Body of pancreas (tissue), 4 donors: ENCODE data around the gene DEPDC4.

ENCODE experiments used
- POLR2A ChIP-seq, 3 donors: fragments of 450-650 bp; IDR thresholded peaks; one replicate each; pipeline ENCODE4 v1.6.1; 2016; ENCODE audit warnings: antibody characterized with exemption in 3 of 3, mild to moderate bottlenecking in 2 of 3
- TF ChIP-seq, protein P1 (sequence below), 7 experiments: fragments of 450-650 bp in 4 of 7; fragments of 200-600 bp in 3 of 7; sonication (generic) in 3 of 7; IDR thresholded peaks; one replicate each; pipeline ENCODE4 v1.5.1; 2016 to 2019; ENCODE audit warnings: antibody characterized with exemption in 7 of 7

DNA sequence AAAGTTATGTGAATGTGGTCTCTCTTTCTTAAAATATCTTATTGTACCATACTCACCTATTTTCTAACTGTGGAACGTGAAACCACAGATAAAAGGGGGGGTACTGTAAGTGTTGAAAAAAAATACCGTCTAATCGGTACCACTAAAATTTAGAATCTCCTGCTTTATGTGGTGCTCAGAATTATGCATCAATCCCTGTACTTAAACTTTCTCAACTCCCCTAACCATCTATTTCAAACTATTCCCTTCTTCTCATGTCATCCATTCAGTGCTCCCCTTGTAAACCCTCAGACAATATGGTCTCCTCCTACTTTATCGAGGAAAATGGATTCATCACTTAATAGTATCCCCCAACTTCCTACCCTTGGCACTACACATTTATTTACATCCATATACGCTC is 23.7 kb downstream of the DEPDC4 start:
- TF ChIP-seq, protein P1, sequence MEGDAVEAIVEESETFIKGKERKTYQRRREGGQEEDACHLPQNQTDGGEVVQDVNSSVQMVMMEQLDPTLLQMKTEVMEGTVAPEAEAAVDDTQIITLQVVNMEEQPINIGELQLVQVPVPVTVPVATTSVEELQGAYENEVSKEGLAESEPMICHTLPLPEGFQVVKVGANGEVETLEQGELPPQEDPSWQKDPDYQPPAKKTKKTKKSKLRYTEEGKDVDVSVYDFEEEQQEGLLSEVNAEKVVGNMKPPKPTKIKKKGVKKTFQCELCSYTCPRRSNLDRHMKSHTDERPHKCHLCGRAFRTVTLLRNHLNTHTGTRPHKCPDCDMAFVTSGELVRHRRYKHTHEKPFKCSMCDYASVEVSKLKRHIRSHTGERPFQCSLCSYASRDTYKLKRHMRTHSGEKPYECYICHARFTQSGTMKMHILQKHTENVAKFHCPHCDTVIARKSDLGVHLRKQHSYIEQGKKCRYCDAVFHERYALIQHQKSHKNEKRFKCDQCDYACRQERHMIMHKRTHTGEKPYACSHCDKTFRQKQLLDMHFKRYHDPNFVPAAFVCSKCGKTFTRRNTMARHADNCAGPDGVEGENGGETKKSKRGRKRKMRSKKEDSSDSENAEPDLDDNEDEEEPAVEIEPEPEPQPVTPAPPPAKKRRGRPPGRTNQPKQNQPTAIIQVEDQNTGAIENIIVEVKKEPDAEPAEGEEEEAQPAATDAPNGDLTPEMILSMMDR (IDR thresholded peaks at IDR 0.05): no peak
- TF ChIP-seq POLR2A (IDR thresholded peaks at IDR 0.05): no peak
